SK-N-SH (cell line): ENCODE data around the gene ELFN2.

Experiments used
- FOSL2 ChIP-seq: IDR thresholded peaks from 2 replicates; pipeline ENCODE4 v1.4.0; 2012; ENCODE audit warnings: low read depth, mild to moderate bottlenecking, moderate library complexity, borderline replicate concordance
- RFX5 ChIP-seq: IDR thresholded peaks from 2 replicates; pipeline ENCODE4 v1.6.1; 2012; ENCODE audit warnings: mild to moderate bottlenecking, improper control_type of control experiment, low read length
- YY1 ChIP-seq: IDR thresholded peaks from 2 replicates; pipeline ENCODE4 v1.4.0; 2012; ENCODE audit warnings: low read depth, mild to moderate bottlenecking
- TF ChIP-seq, protein P1 (sequence below): fragments of 150-350 bp; IDR thresholded peaks from 2 replicates; pipeline ENCODE4 v1.6.1; 2017; ENCODE audit warnings: antibody characterized with exemption, low read length, low read depth, borderline replicate concordance
- TF ChIP-seq, protein P2 (sequence below): IDR thresholded peaks from 2 replicates; pipeline ENCODE4 v1.4.0; 2012; ENCODE audit warnings: low read depth
- TF ChIP-seq, protein P3 (sequence below): fragments of 200-600 bp; sonication (generic); IDR thresholded peaks from 2 replicates; pipeline ENCODE4 v1.6.1; 2017; ENCODE audit warnings: antibody characterized with exemption, mild to moderate bottlenecking, moderate library complexity

DNA sequence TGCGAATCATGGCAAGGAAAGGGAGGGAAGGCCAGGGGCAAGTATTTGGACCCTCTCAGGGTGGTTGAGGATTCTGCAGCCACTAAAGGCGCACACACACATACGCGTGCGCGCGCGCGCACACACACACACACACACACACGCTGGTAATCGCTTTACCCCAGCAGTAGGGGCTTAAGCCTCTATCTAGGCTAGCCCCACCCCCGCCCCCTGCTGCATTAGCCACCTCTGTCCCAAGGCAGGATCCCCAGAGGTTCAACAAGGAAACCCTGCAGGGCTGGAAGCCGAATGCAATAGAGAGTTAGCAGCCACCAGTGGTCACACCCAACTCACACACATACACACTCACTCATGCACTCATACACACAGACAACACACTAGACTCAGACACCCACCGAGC is 28.6 kb upstream of the ELFN2 start:
- TF ChIP-seq, protein P1, sequence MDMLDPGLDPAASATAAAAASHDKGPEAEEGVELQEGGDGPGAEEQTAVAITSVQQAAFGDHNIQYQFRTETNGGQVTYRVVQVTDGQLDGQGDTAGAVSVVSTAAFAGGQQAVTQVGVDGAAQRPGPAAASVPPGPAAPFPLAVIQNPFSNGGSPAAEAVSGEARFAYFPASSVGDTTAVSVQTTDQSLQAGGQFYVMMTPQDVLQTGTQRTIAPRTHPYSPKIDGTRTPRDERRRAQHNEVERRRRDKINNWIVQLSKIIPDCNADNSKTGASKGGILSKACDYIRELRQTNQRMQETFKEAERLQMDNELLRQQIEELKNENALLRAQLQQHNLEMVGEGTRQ = no peak
- TF ChIP-seq YY1 = no peak
- TF ChIP-seq, protein P2, sequence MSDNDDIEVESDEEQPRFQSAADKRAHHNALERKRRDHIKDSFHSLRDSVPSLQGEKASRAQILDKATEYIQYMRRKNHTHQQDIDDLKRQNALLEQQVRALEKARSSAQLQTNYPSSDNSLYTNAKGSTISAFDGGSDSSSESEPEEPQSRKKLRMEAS = no peak
- no peak for TF ChIP-seq RFX5
- no peak for TF ChIP-seq FOSL2
- TF ChIP-seq, protein P3, sequence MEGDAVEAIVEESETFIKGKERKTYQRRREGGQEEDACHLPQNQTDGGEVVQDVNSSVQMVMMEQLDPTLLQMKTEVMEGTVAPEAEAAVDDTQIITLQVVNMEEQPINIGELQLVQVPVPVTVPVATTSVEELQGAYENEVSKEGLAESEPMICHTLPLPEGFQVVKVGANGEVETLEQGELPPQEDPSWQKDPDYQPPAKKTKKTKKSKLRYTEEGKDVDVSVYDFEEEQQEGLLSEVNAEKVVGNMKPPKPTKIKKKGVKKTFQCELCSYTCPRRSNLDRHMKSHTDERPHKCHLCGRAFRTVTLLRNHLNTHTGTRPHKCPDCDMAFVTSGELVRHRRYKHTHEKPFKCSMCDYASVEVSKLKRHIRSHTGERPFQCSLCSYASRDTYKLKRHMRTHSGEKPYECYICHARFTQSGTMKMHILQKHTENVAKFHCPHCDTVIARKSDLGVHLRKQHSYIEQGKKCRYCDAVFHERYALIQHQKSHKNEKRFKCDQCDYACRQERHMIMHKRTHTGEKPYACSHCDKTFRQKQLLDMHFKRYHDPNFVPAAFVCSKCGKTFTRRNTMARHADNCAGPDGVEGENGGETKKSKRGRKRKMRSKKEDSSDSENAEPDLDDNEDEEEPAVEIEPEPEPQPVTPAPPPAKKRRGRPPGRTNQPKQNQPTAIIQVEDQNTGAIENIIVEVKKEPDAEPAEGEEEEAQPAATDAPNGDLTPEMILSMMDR = no peak
